OCI-LY1 (cell line): ENCODE data around the gene TOGARAM2.

Source experiments
- H2AFZ ChIP-seq: fragments of 200-600 bp; sonication (generic), shearing (Covaris generic); 2 replicates; pipeline ENCODE4 v1.6.0; 2014; ENCODE audit warnings: antibody characterized with exemption, mild to moderate bottlenecking, low read length
- H3F3A ChIP-seq: fragments of 200-600 bp; sonication (generic), shearing (Covaris generic); 2 replicates; pipeline ENCODE4 v1.6.0; 2014; ENCODE audit warnings: mild to moderate bottlenecking, antibody characterized with exemption, low read length, moderate library complexity; ENCODE audit not compliant: insufficient read depth
- H3K27ac ChIP-seq: fragments of 200-600 bp; sonication (generic); 2 replicates; pipeline ENCODE4 v1.5.1; 2014; ENCODE audit warnings: low read length, mixed run types, mild to moderate bottlenecking, low read depth; ENCODE audit not compliant: poor library complexity, severe bottlenecking
- H3K27me3 ChIP-seq: fragments of 200-600 bp; sonication (generic); 2 replicates; pipeline ENCODE4 v1.6.0; 2014; ENCODE audit warnings: antibody characterized with exemption, mild to moderate bottlenecking, low read length, moderate library complexity; ENCODE audit not compliant: insufficient read depth
- H3K36me3 ChIP-seq: fragments of 200-600 bp; sonication (generic); 2 replicates; pipeline ENCODE4 v1.6.1; 2014; ENCODE audit warnings: mild to moderate bottlenecking, antibody characterized with exemption, low read length, moderate library complexity, mixed read lengths; ENCODE audit not compliant: insufficient read depth
- H3K4me1 ChIP-seq: fragments of 200-600 bp; sonication (generic); 2 replicates; pipeline ENCODE4 v1.5.1; 2014; ENCODE audit warnings: mild to moderate bottlenecking, low read length, moderate library complexity; ENCODE audit not compliant: insufficient read depth, severe bottlenecking
- H3K4me2 ChIP-seq: fragments of 200-600 bp; sonication (generic), shearing (Covaris generic); 2 replicates; pipeline ENCODE4 v1.6.1; 2014; ENCODE audit warnings: low read length
- H3K4me3 ChIP-seq: fragments of 200-600 bp; sonication (generic); 2 replicates; pipeline ENCODE4 v1.5.1; 2014; ENCODE audit warnings: low read length, low read depth, mild to moderate bottlenecking, mixed read lengths; ENCODE audit not compliant: poor library complexity, severe bottlenecking
- H3K79me2 ChIP-seq: fragments of 200-600 bp; shearing (Covaris generic); 2 replicates; pipeline ENCODE4 v1.6.1; 2016; ENCODE audit warnings: mixed run types, low read length, mixed read lengths; ENCODE audit not compliant: insufficient read depth
- H3K9ac ChIP-seq: fragments of 200-600 bp; sonication (generic), shearing (Covaris generic); 2 replicates; pipeline ENCODE4 v1.6.1; 2014; ENCODE audit warnings: mild to moderate bottlenecking, low read length, mixed read lengths
- H3K9me2 ChIP-seq: fragments of 200-600 bp; sonication (generic), shearing (Covaris generic); 2 replicates; pipeline ENCODE4 v1.6.1; 2014; ENCODE audit warnings: low read depth, mild to moderate bottlenecking, low read length, mixed read lengths
- H3K9me3 ChIP-seq: fragments of 200-600 bp; shearing (Covaris generic); 2 replicates; pipeline ENCODE4 v1.6.1; 2014; ENCODE audit warnings: low read length, mixed read lengths
- H4K20me1 ChIP-seq: fragments of 200-600 bp; sonication (generic), shearing (Covaris generic); 2 replicates; pipeline ENCODE4 v1.6.0; 2016; ENCODE audit warnings: mild to moderate bottlenecking, low read length; ENCODE audit not compliant: insufficient read depth
- CTCF ChIP-seq: fragments of 200-600 bp; sonication (generic), shearing (Covaris generic); IDR thresholded peaks from 2 replicates; pipeline ENCODE4 v1.5.1; 2017; ENCODE audit warnings: mild to moderate bottlenecking, antibody characterized with exemption, low read length, moderate library complexity, mixed read lengths
- EZH2 ChIP-seq: fragments of 200-600 bp; sonication (generic), shearing (Covaris generic); IDR thresholded peaks from 2 replicates; pipeline ENCODE4 v1.8.0; 2017; ENCODE audit warnings: borderline replicate concordance, mixed run types, mild to moderate bottlenecking, antibody characterized with exemption, low read length, moderate library complexity, mixed read lengths

TOGARAM2 gene

GRCh38 chr2:29042561-29043075 is 61.5 kb downstream of the TOGARAM2 start:
- no peak overlapping the region for H2AFZ ChIP-seq

GRCh38 chr2:29044459-29044858 is 63.4 kb downstream of the TOGARAM2 start:
- no peaks in the 10 kb centered on the region for H3K9me3 ChIP-seq
- no peaks in the 10 kb centered on the region for H3K36me3 ChIP-seq
- H3K9me2 ChIP-seq, result no peaks in the 10 kb centered on the region
- TF ChIP-seq EZH2, result no peak
- no peak for TF ChIP-seq CTCF
- no peak overlapping the region for H2AFZ ChIP-seq
- H3K4me3 ChIP-seq, result no peak overlapping the region
- no peaks in the 10 kb centered on the region for H3K4me1 ChIP-seq
- H3K27ac ChIP-seq, result no peak overlapping the region
- H3K9ac ChIP-seq, result no peak overlapping the region
- no peaks in the 10 kb centered on the region for H3F3A ChIP-seq
- H3K27me3 ChIP-seq, result no peaks in the 10 kb centered on the region; the same call in 1 of the 2 replicates
- H4K20me1 ChIP-seq, result no peaks in the 10 kb centered on the region
- no peak overlapping the region for H3K4me2 ChIP-seq
- no peaks in the 10 kb centered on the region for H3K79me2 ChIP-seq

More at GRCh38 chr2:29042561-29043075, 61.5 kb downstream of the TOGARAM2 start:
- Histone ChIP-seq H3K27me3 (no peaks in the 10 kb centered on the region; the same call in 1 of the 2 replicates), H3K4me1 (no peaks in the 10 kb centered on the region), H3K9me2 (no peaks in the 10 kb centered on the region), H4K20me1 (no peaks in the 10 kb centered on the region), H3K79me2 (no peaks in the 10 kb centered on the region), H3F3A (no peaks in the 10 kb centered on the region), H3K9ac (no peak overlapping the region), H3K9me3 (no peaks in the 10 kb centered on the region), H3K4me2 (no peak overlapping the region), H3K27ac (no peak overlapping the region), H3K4me3 (no peak overlapping the region), H3K36me3 (no peaks in the 10 kb centered on the region)
- TF ChIP-seq CTCF, result no peak
- no peak for TF ChIP-seq EZH2

GRCh38 chr2:29046321-29046720 is 65.2 kb downstream of the TOGARAM2 start:
- H3F3A ChIP-seq, result no peaks in the 10 kb centered on the region
- H3K9me3 ChIP-seq, result no peaks in the 10 kb centered on the region
- no peaks in the 10 kb centered on the region for H3K9me2 ChIP-seq
- H3K4me2 ChIP-seq, result no peak overlapping the region
- no peak overlapping the region for H3K9ac ChIP-seq
- TF ChIP-seq CTCF (no peak), EZH2 (no peak)
- H3K27me3 ChIP-seq, result no peaks in the 10 kb centered on the region
- no peaks in the 10 kb centered on the region for H3K79me2 ChIP-seq
- H3K27ac ChIP-seq, result no peak overlapping the region
- no peaks in the 10 kb centered on the region for H4K20me1 ChIP-seq
- H3K4me3 ChIP-seq, result no peak overlapping the region
- no peaks in the 10 kb centered on the region for H3K36me3 ChIP-seq
- H3K4me1 ChIP-seq, result no peaks in the 10 kb centered on the region
- H2AFZ ChIP-seq, result no peak overlapping the region
